ENCODE data around the gene CDC42SE1.

Gene CDC42SE1

DNA sequence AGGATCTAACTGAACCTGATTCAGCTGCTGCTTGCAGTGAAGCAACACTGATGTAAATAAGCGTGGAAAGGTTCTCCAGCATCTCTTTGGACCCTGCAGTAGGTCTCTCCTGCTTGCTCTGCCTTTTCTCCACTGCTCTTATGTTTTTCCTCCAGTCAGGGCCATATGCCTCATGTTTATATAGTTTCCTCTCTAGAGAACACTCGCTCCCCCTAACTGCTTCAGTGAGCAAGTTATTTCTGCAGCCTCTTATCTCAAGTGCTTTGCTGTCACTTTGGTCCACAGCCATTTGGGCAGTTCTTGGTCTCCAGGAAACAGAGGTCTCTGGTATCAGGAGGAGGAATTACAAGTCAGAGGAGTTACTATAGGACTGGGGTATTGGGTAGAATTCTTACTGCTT is 45.9 kb downstream of the CDC42SE1 start:
- Histone ChIP-seq H3F3A (ENCODE audit: control insufficient read depth, insufficient read depth) (no peaks in the 10 kb centered on the region; the same call in 1 of the 2 replicates), H3K79me2 (ENCODE audit: control insufficient read depth, low read length) (peaks cover 22% of the 10 kb centered on the region), H3K27ac (ENCODE audit: low read depth, low read length) (no peak overlapping the region), H3K27me3 (ENCODE audit: control insufficient read depth, low read length) (no peaks in the 10 kb centered on the region), H3K9me3 (ENCODE audit: control insufficient read depth, insufficient read depth, low read length) (no peaks in the 10 kb centered on the region), H3K4me2 (ENCODE audit: low read length) (no peak overlapping the region), H3K9me2 (replicated peaks; ENCODE audit: control insufficient read depth, low read length) (no peaks in the 10 kb centered on the region), H3K4me3 (ENCODE audit: low read length) (no peak overlapping the region), H3K4me1 (ENCODE audit: control insufficient read depth, low read length) (peaks cover 10% of the 10 kb centered on the region), H3K36me3 (ENCODE audit: control insufficient read depth, low read length) (peaks cover 6% of the 10 kb centered on the region), H4K20me1 (ENCODE audit: control insufficient read depth, insufficient read depth, low read depth, low read length) (no peaks in the 10 kb centered on the region)
- TF ChIP-seq EZH2phosphoT487 (IDR thresholded peaks at IDR 0.05; ENCODE audit: borderline replicate concordance, low read length) = no peak
- TF ChIP-seq, protein P1, sequence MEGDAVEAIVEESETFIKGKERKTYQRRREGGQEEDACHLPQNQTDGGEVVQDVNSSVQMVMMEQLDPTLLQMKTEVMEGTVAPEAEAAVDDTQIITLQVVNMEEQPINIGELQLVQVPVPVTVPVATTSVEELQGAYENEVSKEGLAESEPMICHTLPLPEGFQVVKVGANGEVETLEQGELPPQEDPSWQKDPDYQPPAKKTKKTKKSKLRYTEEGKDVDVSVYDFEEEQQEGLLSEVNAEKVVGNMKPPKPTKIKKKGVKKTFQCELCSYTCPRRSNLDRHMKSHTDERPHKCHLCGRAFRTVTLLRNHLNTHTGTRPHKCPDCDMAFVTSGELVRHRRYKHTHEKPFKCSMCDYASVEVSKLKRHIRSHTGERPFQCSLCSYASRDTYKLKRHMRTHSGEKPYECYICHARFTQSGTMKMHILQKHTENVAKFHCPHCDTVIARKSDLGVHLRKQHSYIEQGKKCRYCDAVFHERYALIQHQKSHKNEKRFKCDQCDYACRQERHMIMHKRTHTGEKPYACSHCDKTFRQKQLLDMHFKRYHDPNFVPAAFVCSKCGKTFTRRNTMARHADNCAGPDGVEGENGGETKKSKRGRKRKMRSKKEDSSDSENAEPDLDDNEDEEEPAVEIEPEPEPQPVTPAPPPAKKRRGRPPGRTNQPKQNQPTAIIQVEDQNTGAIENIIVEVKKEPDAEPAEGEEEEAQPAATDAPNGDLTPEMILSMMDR (IDR thresholded peaks at IDR 0.05; ENCODE audit: low read depth, low read length, poor library complexity, severe bottlenecking) = no peak

DNA sequence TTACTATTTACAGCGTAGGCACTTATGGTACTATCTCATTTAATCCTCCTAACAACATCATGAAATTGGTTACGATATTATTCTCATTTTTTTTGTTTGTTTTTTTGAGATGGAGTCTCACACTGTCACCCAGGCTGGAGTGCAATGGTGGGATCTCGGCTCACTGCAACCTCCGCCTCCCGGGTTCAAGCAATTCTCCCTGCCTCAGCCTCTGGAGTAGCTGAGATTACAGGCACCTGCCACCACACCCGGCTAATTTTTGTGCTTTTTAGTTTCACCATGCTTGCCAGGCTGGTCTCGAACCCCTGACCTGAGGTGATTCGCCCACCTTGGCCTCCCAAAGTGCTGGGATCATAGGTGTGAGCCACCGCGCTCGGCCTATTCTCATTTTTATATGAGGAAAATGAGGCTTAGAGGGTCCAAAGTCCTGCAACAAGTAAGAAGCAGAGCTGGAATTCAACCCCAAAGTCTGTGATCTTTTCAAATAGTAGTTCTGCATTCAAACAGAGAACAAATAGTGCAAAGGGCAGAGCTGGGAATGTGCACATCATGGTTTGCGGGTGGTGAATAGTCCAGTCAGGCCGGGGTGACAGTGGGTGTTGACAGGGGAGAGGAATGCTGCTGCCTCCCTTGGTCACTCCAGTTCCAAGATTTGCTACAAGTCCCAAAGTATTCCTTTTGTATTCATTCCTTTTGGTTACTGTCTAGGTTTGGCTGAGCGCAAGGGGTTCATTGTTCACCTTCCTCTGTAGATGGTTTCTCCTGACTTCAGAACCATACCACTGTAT is 46.5 kb downstream of the CDC42SE1 start:
- no peaks in the 10 kb centered on the region for H3K9me3 ChIP-seq (ENCODE audit: control insufficient read depth, insufficient read depth, low read length)
- TF ChIP-seq, protein P1 (IDR thresholded peaks at IDR 0.05; ENCODE audit: low read depth, low read length, poor library complexity, severe bottlenecking) = no peak
- no peak for TF ChIP-seq EZH2phosphoT487 (IDR thresholded peaks at IDR 0.05; ENCODE audit: borderline replicate concordance, low read length)
- no peak overlapping the region for H3K27ac ChIP-seq (ENCODE audit: low read depth, low read length)
- H3K4me2 ChIP-seq (ENCODE audit: low read length) = no peak overlapping the region
- H3K36me3 ChIP-seq (ENCODE audit: control insufficient read depth, low read length) = peaks cover 3% of the 10 kb centered on the region; the same call in 1 of the 2 replicates
- H3K9me2 ChIP-seq (replicated peaks; ENCODE audit: control insufficient read depth, low read length) = no peaks in the 10 kb centered on the region
- no peaks in the 10 kb centered on the region for H4K20me1 ChIP-seq (ENCODE audit: control insufficient read depth, insufficient read depth, low read depth, low read length)
- H3K4me3 ChIP-seq (ENCODE audit: low read length) = no peak overlapping the region
- no peaks in the 10 kb centered on the region for H3K27me3 ChIP-seq (ENCODE audit: control insufficient read depth, low read length)
- peaks cover 24% of the 10 kb centered on the region for H3K79me2 ChIP-seq (ENCODE audit: control insufficient read depth, low read length)
- H3F3A ChIP-seq (ENCODE audit: control insufficient read depth, insufficient read depth) = peaks cover under 1% of the 10 kb centered on the region
- peaks cover 12% of the 10 kb centered on the region for H3K4me1 ChIP-seq (ENCODE audit: control insufficient read depth, low read length)

DNA sequence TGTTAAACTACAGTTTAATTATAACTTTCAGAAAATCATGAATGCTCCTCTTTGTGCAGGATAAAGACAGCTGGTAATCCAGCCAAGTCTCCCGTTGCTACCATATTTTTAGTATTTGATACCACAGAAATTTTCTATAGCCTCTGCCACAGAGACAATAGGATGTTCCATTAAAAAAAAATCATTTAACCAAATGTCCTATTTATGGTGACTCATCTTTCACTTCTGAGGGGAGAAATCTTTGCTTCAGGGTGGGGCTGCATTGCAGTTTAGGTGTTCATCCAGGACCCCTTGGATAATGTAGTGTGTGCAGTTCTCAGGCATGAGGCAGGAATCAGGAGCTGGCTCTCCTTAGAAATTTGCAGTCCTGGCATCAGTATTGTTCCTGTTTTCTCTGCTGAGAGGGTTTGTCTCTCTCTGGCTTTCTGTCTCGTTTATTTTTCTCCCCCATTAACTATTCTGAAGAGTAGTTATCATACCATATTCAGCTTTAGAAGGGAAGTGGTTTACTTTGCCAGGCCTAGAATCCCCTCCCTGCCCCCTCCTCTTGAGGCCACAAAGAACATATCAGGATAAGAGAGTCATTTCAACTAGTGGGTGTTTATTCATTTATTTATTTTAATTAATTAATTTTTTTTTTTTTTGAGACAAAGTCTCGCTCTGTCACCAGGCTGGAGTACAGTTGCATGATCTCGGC is 48.1 kb downstream of the CDC42SE1 start:
- no peaks in the 10 kb centered on the region for H4K20me1 ChIP-seq (ENCODE audit: control insufficient read depth, insufficient read depth, low read depth, low read length)
- peaks cover 24% of the 10 kb centered on the region for H3K79me2 ChIP-seq (ENCODE audit: control insufficient read depth, low read length)
- peaks cover 6% of the 10 kb centered on the region for H3F3A ChIP-seq (ENCODE audit: control insufficient read depth, insufficient read depth)
- H3K4me3 ChIP-seq (ENCODE audit: low read length) = no peak overlapping the region
- no peak overlapping the region for H3K4me2 ChIP-seq (ENCODE audit: low read length)
- H3K9me3 ChIP-seq (ENCODE audit: control insufficient read depth, insufficient read depth, low read length) = no peaks in the 10 kb centered on the region
- TF ChIP-seq, protein P1 (IDR thresholded peaks at IDR 0.05; ENCODE audit: low read depth, low read length, poor library complexity, severe bottlenecking) = no peak
- TF ChIP-seq EZH2phosphoT487 (IDR thresholded peaks at IDR 0.05; ENCODE audit: borderline replicate concordance, low read length) = no peak
- no peak overlapping the region for H3K27ac ChIP-seq (ENCODE audit: low read depth, low read length)
- no peaks in the 10 kb centered on the region for H3K27me3 ChIP-seq (ENCODE audit: control insufficient read depth, low read length)
- H3K9me2 ChIP-seq (replicated peaks; ENCODE audit: control insufficient read depth, low read length) = no peaks in the 10 kb centered on the region
- H3K36me3 ChIP-seq (ENCODE audit: control insufficient read depth, low read length) = 0 out of 2 replicates have a peak, but pooled peaks cover 3% of the 10 kb centered on the region
- peaks cover 28% of the 10 kb centered on the region for H3K4me1 ChIP-seq (ENCODE audit: control insufficient read depth, low read length)

Measured in DOHH2 (cell line).